Chondrocyte (in vitro differentiated cells): ENCODE measurements around the gene TSPAN6. TPM values are rescaled to one million over a fixed set of nuclear protein-coding genes. Genes with fewer than 3 reads are reported as not detected.

ENCODE experiments used
- DNase-seq: peaks from one replicate; pipeline ENCODE4 v3.0.0; 2021; ENCODE audit warnings: mixed read lengths, low spot score
- H3K27ac Mint-ChIP-seq: one replicate; pipeline ENCODE4 v1.8.0; 2021; ENCODE audit warnings: mild to moderate bottlenecking, moderate library complexity, mixed read lengths; ENCODE audit not compliant: unreplicated experiment
- H3K27me3 Mint-ChIP-seq: 2 replicates; pipeline ENCODE4 v1.8.0; 2021; ENCODE audit warnings: low read depth, mixed read lengths
- H3K36me3 Mint-ChIP-seq: 2 replicates; pipeline ENCODE4 v1.8.0; 2021; ENCODE audit warnings: low read depth, mixed read lengths
- H3K4me1 Mint-ChIP-seq: 2 replicates; pipeline ENCODE4 v1.8.0; 2021; ENCODE audit warnings: low read depth, mild to moderate bottlenecking, mixed read lengths
- H3K4me3 Mint-ChIP-seq: one replicate; pipeline ENCODE4 v1.8.0; 2021; ENCODE audit warnings: mild to moderate bottlenecking, moderate library complexity, mixed read lengths; ENCODE audit not compliant: unreplicated experiment
- H3K9me3 Mint-ChIP-seq: 2 replicates; pipeline ENCODE4 v1.8.0; 2021; ENCODE audit warnings: low read depth, mixed read lengths
- total RNA-seq: library from RNA; stranded (reverse); gene quantifications from 3 replicates; pipeline ENCODE4 v1.2.1, GENCODE V29; 2021
- TF ChIP-seq, protein P1 (sequence below): fragments of 200-600 bp; sonication (generic); IDR thresholded peaks from 2 replicates; pipeline ENCODE4 v1.5.0; 2021; ENCODE audit warnings: antibody characterized with exemption, mild to moderate bottlenecking, moderate library complexity

Gene TSPAN6
- total RNA-seq, 1 donor from 2014 or later: 18.6 TPM

DNA sequence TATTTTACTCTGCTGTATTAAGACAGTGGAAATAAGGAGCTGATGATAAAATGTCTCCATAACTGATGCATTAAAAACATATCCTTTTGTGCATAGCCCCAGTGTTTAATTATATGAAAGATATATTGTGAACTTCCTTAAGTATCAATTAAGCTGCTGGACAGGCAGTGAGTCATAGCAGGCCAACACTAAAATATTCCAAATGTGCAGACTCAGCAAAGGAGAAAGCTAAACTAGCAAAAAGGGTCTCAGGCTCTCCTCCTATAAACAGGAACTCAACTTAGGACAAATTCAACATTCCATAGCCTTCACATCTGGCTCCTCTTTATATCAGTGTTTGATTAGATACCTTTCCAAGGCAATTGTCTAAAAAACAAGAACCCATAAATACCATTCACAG lies 36.3 kb downstream of the TSPAN6 start:
- Mint-ChIP-seq H3K27me3 (peaks cover 1% of the 10 kb centered on the region), H3K27ac (no peak overlapping the region), H3K9me3 (no peaks in the 10 kb centered on the region), H3K36me3 (no peaks in the 10 kb centered on the region), H3K4me1 (no peaks in the 10 kb centered on the region), H3K4me3 (no peak overlapping the region)
- TF ChIP-seq, protein P1, sequence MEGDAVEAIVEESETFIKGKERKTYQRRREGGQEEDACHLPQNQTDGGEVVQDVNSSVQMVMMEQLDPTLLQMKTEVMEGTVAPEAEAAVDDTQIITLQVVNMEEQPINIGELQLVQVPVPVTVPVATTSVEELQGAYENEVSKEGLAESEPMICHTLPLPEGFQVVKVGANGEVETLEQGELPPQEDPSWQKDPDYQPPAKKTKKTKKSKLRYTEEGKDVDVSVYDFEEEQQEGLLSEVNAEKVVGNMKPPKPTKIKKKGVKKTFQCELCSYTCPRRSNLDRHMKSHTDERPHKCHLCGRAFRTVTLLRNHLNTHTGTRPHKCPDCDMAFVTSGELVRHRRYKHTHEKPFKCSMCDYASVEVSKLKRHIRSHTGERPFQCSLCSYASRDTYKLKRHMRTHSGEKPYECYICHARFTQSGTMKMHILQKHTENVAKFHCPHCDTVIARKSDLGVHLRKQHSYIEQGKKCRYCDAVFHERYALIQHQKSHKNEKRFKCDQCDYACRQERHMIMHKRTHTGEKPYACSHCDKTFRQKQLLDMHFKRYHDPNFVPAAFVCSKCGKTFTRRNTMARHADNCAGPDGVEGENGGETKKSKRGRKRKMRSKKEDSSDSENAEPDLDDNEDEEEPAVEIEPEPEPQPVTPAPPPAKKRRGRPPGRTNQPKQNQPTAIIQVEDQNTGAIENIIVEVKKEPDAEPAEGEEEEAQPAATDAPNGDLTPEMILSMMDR: no peak
- no peak for DNase-seq

DNA sequence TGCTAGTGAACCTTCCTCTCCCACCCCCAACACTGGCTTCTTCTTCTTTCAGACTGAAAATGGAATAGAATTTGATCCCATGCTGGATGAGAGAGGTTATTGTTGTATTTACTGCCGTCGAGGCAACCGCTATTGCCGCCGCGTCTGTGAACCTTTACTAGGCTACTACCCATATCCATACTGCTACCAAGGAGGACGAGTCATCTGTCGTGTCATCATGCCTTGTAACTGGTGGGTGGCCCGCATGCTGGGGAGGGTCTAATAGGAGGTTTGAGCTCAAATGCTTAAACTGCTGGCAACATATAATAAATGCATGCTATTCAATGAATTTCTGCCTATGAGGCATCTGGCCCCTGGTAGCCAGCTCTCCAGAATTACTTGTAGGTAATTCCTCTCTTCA lies 37.1 kb downstream of the TSPAN6 start:
- H3K4me1 Mint-ChIP-seq: no peaks in the 10 kb centered on the region
- H3K4me3 Mint-ChIP-seq: no peak overlapping the region
- H3K36me3 Mint-ChIP-seq: no peaks in the 10 kb centered on the region
- TF ChIP-seq, protein P1: no peak
- H3K9me3 Mint-ChIP-seq: no peaks in the 10 kb centered on the region
- no peak overlapping the region for H3K27ac Mint-ChIP-seq
- H3K27me3 Mint-ChIP-seq: peaks cover 1% of the 10 kb centered on the region
- DNase-seq: no peak

DNA sequence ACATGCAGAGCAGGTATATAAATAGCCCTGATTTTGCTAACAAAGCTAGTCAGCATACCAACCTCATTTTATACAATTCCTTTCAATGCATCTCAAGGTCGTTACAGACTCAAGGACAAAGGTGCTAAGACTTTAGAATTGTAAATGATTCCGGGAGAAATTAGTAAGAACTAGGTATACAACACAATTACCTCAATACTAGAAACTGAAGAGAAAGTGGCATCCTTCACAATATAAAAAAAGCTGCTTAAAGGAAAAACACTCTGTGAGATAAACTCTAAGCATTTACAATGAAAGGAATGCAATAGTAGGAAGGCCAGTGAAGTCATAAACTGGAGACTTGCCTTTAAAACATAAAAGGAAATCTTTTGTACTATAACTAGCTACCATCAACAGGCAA lies 40.0 kb downstream of the TSPAN6 start:
- no peaks in the 10 kb centered on the region for H3K9me3 Mint-ChIP-seq
- no peaks in the 10 kb centered on the region for H3K4me1 Mint-ChIP-seq
- DNase-seq: no peak
- no peaks in the 10 kb centered on the region for H3K36me3 Mint-ChIP-seq
- H3K27me3 Mint-ChIP-seq: peaks cover 1% of the 10 kb centered on the region
- no peak overlapping the region for H3K4me3 Mint-ChIP-seq
- TF ChIP-seq, protein P1: no peak
- H3K27ac Mint-ChIP-seq: no peak overlapping the region

DNA sequence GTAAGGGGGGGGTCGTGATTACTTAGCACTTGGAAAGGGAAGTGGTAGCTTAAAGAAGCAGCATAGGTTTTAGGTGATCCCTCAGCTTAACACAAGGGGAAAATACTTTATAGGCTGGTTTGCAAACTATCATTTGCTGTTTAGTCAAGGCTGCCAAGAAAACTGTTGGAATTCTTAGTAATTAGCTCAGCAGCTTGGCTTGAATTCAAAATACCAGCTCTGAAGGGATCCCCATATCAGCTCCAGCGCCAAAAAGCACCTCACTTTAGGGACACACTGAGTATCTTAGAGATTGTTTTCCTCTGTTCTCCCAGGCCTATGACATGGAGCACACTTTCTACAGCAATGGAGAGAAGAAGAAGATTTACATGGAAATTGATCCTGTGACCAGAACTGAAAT lies 43.0 kb downstream of the TSPAN6 start:
- no peak overlapping the region for H3K4me3 Mint-ChIP-seq
- H3K27ac Mint-ChIP-seq: no peak overlapping the region
- H3K36me3 Mint-ChIP-seq: no peaks in the 10 kb centered on the region
- peaks cover 7% of the 10 kb centered on the region for H3K27me3 Mint-ChIP-seq
- no peaks in the 10 kb centered on the region for H3K9me3 Mint-ChIP-seq
- DNase-seq: no peak
- H3K4me1 Mint-ChIP-seq: no peaks in the 10 kb centered on the region
- TF ChIP-seq, protein P1: no peak

DNA sequence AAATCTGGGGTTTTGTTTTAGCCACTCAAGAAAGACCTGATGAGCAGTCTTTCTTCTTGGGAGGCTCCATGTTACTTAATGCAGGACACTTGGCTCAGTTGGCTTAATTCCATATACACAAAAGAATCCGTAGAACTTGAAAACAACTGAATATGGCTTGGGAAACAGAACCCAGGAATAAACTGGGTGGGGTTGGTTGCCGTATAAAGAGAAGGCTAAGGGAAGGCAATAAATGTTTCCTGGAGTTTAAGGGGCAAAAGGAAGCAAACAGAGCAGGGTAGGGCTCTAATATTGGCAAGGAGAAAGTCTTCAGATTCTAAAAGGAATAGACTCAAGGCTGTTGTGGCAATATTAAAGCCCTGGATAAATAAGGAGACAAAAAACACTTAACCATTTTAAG lies 43.5 kb downstream of the TSPAN6 start:
- Mint-ChIP-seq H3K36me3 (no peaks in the 10 kb centered on the region), H3K9me3 (no peaks in the 10 kb centered on the region), H3K27me3 (peaks cover 7% of the 10 kb centered on the region), H3K27ac (no peak overlapping the region), H3K4me1 (no peaks in the 10 kb centered on the region), H3K4me3 (no peak overlapping the region)
- TF ChIP-seq, protein P1: no peak
- DNase-seq: no peak
